SIG-M5 treated with dmso at 0.1 percent for 504 hours (cell line): ENCODE results near the gene SUGCT.

Experiments used
- DNase-seq: peaks from one replicate; lab custom pipeline; 2025; ENCODE audit not compliant: unreplicated experiment; lab: John Stamatoyannopoulos, UW

SUGCT gene

DNA sequence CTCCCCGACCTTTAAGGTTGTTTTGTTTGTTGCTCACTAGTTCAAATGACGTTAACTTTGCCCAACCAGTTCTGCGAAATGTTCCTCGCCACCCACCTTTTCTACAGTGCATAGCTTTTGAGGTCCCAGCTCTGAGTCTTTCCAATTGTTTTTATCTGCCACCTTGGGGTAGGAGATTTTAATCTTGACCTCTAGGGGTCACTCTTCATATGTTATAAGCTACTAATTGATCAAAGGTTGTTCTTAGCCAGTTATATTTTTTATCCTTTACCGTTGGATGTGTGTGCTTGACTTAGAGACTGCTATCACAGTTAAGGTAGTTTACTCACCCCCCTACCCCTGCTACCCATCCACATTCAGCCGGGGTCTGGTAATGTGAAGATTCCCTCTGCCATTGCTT, 372.4 kb downstream of the SUGCT start:
- peak; percentile 36 for DNase-seq

DNA sequence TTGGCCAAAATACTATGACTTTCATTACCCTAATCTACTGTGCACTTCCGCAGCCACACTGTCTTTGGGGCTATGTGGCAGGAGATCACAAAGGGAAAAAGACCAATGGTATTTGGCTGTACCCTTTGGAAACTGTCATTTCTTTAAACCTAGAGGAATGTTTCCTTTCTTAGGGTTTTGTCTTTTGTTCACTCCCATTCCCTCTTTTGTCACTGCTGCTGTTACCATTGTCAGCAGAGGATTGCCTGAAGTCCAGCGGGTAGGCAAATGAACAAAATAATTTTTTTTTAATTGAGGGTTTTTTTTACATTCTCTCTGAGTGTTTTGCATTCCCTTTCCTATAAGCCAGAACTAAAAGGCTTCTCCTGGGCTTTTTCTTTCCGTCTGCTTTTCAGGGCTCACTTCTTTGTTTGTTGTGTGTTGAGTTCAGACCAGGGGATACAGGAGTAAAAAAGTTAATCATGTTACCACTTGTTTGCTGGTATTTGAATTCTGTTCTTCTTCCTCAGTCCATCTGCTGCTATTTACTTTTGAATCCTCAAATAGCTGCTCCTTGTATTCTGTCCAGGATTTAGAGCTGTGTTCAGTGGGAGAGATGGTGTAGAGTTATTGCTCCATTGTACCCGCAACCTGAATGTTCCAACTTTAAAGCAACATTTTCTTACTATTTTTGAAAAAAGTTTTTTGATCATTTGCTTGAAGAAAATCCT, 374.6 kb downstream of the SUGCT start:
- DNase-seq: no peak

DNA sequence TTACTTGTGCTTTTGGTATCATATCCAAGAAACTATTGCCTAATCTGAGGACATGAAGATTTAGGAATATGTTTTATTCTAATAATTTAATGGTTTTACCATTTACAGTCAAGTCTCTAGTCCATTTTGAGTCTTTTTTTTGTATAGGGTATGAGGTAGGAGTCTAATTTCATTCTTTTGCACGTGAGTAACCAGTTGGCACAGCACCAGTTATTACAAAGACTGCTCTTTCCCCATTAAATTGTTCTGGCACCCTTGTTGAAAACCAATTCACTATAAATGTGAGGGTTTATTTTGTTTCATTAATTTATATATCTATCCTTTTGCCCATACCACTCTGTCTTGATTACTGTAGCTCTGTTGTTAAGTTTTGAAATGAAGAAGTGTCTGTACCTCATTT, 381.6 kb downstream of the SUGCT start:
- DNase-seq: no peak

DNA sequence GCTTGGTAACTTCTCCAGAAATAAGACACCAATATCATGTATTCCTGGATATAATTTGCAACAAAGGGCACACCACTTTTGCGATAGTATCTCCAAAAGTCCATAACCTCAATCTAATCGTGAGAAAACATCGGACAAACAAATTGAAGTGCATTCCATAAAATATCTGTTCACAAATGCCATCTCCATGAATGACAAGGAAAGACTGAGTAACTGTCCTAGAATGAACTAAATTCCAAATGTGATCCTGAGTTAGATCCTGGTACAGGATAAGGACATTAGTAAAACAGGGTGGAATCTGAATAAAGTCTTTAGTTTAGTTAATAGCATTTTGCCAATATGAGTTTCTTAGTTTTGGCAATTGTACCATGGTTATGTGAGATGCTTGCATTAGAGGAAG, 384.2 kb downstream of the SUGCT start:
- no peak for DNase-seq

DNA sequence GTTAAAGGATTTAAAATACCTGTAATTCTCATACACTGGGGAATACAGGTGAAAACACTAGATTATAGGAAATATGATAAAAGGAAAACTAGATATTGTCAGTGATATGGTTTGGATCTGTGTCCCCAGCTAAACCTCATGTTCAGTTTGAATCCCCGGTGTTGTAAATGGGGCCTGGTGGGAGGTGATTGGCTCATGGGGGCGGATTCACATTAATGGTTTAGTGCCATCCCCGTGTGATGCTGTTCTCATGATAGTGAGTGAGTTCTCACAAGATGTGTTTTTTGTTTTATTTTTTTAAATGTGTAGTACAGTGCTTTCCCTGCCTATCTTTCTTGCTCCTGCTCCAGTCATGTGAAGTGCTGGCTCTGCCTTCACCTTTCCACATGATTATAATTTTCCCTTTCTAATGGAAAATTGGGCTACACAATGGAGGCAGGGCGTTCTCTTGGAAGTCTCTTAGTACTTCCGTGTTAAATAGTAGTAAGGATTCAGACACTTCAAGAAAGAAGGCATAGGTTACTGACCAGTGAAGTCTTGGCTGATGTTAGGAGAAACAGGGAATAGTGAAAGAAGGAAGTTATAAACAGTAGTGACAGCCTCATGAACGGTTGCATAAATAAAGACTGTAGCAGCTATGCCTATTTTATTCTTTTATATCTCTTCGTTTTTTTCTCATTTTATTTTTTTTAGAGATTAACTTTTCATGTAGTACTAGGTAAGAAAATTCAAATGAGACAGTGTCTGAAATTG, 386.4 kb downstream of the SUGCT start:
- DNase-seq: no peak

DNA sequence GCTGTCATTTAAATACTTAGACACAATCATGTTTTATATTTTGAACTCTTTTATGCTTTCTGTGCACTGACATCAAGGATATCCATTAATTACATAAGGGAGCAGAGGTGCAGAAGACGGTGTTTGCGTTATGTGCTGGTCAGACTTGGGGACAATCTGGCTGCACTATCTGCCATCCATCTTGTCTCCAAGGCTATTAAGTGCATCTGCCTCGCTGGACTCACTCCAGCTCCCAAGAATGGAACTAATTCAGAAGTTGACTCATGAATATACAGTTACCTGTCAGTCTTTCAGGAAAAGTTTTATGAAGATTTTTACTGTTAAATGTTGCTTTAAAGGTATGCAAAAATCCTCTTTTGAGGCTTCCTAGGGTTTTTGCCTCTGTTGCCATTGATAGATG, 391.0 kb downstream of the SUGCT start:
- DNase-seq: no peak

DNA sequence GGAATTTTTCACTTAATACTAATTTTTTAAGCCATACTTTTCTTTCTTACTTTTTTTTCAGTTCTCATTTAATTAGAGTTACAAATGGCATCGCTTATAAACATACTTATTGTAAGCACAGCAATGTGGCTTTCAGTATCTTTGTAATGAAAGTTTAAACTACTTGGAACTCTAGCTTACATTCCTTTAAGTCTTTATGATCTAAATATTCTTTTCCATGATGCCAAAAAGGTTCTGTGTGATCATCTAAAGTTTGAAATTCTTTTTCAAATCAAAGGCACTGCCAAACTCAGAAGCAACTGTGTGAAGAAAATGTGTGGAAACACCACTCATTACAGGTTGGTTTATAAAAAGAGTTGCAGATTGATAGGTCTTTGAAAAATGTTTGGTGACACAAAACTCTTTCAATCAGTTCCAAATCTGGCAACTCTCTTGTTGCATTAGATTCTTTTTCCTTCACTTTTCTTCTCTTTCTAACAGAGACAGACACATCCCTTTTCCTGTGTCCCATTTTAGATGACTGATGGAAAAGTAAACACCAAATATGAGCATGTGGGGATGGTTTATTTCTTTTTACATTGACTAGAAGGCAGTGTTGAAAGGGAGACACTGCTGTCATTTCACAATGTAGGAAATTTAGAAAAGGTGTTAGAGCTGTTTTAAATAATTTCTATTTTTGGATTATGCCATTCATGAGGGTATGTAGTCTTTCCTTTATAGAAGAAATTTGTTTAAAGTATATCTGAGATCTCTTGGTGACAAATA, 392.3 kb downstream of the SUGCT start:
- no peak for DNase-seq

DNA sequence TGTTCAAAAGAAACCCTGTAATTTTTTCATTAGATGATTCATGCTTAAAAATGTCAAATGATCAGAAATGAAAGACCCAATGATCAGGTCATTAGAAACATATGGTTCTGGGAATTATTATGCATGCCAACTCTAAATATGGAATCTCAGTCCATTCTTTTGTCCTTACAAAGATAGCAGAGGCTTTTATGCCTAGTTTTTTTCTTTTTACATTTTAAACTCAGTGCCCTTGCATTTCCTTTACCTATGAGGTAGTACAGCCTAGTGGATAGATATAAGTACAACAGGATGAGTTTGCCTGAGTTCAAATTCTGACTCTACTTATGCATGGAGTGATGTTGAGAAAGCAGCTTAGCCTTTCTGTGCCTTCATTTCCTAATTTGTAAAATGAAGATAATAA, 392.9 kb downstream of the SUGCT start:
- no peak for DNase-seq

DNA sequence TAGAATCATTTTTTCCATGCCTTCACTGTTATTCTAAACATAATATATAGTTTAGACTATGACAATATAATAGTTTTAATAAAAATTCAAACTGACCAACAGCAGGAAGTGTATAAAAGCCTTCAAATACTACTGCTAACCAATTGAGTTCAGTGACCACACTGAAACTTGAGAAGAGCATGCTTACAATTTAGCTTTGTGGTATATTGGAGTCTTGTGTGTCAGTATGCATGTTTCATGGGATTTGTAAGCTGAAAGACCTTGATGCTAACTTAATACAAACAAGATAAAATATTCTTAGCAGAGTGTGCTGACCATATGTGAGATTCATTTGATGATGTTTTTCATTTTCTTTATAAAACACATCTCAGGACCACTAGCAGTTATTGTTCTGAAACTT, 395.5 kb downstream of the SUGCT start:
- no peak for DNase-seq

DNA sequence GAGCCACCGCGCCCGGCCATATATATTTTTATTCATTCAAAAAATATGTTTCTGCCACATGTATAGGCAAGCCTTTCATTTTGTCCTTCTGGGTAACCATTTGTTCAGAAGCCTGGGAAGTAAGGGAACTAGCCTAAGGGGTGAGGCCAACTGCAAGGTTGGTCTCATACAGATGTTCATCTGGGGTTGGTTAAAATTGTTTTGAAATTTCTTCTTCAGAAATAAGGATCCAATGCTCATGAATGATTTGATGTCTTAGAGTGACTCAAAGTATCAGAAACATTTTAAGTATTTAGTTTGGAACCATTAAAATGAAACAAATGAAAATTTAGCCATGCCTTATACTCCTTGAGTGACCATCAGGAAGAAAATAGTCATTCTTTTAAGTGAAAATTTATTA, 397.2 kb downstream of the SUGCT start:
- no peak for DNase-seq

DNA sequence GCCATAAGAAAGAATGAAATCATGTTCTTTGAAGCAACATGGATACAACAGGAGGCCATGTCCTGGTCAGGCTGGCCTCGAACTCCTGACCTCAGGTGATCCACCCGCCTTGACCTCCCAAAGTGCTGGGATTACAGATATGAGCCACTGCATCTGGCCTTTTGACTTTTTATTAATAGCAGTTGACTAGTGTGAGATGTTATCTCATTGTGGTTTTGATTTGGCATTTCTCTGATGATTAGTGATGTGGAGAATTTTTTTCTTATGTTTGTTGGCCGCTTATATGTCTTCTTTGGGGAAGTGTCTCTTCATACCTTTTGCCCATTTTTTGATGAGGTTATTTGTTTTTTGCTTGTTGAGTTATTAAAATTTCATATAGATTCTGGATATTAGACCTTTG, 400.9 kb downstream of the SUGCT start:
- no peak for DNase-seq

DNA sequence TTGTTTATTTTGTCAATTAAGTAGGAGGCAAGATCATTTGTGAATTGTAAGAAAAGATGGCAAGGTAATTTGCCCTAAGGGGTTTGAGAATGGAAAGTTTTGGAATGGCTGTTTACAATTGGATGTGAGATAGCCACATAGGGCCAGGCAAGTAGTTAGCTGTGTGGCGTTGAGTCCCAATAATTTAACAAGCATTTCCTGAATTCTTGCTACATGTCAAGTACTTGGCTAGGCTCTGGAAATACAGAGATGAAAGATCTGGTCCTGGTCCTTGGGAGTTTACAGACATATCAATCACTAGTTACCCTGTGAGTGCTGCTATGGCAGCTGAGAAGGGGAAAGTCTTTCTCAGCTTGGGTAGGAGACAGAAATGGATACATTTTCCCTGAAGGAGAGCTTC, 401.6 kb downstream of the SUGCT start:
- no peak for DNase-seq

DNA sequence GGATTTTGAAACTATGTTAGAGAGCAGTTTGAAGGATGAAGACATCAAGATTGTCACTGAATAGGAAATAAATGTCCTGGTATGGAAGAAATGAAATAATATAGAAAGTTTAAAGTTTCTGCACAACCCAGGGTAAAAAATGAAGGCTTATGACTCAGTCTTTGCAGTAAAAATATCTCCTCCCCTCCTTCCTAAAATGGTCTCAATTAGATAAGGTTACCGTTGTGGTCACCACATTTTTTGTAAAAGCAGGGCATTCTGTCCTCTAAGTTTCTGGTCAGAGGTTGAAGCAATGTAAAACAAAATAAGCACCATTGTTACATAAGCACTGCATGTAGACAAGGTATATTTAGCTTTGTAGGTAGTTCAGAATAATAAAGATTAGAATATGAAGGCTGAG, 403.5 kb downstream of the SUGCT start:
- DNase-seq: no peak

DNA sequence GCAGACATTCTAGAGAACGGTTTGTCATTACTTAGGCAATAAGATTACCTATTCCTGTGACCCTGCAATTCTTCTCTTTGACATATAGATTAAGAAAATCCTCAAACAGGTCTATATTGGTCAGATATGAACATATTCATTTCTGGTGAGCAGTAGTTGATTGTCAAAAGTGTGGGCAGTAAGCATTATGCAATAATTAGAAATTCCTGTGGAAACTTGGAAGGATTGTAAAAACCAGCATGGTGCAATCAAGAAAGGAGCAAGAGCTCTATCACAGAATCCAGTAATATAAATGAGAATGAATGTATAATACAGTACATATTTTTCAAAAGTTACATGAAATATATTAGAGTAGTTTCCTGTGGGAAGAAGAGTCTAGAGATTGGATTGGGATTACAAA, 406.5 kb downstream of the SUGCT start:
- DNase-seq: no peak

DNA sequence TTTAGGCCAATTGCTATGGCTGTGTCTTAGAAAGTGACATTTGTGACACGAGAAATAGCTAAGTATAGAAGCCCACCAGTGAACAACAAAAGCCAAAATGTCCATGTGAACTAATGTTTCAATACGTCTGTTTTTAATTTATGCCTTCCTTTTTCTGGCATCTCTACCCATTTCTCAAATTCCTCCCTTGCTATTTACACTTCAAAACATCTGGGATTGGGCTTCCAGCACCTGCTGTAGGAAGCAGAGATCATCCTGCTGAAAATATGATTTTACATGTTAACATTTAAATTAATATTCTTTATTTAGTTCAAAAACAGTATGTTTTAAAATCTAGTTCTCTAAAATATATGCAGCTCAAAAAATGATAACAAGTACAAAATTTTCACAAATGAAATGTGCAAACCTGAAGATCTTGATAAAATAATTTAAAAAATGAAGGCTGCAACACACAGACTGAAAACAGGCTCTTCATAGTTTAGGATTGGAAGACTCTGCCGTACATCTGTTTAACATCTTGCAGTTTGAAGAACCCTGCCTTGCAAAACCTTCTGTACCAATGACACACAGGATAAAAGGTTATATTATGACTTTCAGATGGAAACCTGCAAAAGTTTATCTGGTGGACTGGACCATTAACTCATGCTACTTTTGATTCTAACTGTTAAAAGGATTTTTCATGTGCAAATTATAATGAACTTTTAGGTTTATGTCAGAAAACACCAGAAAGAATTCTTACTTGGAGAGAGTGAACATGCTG, 408.4 kb downstream of the SUGCT start:
- DNase-seq: no peak

DNA sequence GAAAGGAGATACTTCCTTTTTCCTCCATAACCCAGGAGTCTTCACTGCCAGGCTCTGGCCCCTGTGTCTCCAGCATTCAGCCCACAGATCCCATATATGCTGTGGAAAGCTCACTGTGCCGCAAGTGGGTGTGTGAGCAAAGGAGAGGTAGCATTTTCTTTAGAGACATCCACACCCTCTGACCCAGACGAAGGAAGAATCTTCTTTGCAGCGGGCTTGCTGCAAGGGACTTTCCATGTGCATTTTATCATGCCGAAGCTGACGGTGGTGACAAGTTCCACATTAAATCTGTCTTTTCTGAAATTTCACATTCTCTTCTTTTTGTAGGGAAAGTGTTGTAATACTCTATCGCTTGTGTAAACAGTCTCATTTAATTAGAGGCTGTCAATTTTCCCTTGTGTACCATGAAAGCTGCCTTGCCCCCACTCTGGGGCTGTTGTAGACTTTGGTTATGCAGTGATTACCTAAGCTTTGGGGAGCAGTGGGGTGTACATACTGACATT, 409.5 kb downstream of the SUGCT start:
- no peak for DNase-seq

DNA sequence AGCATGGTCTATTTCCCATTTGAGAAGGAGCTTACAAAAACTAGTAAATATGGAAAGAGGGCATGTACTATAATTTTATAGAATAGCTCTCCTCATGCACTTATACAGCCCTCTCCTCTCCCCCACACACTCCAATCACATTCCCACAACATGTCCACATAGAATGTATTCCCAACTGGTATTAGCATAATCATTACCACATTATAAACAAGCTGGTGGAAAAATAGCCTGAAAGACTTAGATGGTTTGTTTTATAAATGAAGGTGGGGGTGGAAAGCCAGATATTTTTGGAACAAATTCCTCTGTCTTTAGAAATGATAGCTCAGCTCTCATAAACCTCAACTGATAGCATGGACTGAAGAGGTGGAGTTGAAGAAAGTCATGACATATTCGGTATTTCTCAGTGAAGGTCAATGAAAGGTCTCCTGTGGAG, 410.1 kb downstream of the SUGCT start:
- DNase-seq: no peak

DNA sequence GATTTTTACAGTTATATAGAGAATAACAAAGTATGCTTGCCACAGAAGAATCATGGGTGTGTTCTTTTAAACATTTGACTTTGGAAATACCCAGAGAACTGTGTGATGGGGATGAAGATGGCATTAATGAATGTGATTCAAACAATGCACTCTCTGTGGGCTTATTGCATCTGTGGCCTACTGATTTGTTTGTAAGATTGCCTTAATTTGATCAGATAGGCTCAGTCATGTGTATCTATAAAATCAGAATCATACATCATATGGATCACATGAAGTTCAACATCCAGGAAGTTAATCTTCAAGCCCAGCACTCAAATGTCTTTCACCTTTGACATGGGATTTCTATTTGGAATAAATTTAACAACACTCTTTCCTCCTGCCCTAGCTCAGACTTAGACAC, 410.9 kb downstream of the SUGCT start:
- DNase-seq: no peak

DNA sequence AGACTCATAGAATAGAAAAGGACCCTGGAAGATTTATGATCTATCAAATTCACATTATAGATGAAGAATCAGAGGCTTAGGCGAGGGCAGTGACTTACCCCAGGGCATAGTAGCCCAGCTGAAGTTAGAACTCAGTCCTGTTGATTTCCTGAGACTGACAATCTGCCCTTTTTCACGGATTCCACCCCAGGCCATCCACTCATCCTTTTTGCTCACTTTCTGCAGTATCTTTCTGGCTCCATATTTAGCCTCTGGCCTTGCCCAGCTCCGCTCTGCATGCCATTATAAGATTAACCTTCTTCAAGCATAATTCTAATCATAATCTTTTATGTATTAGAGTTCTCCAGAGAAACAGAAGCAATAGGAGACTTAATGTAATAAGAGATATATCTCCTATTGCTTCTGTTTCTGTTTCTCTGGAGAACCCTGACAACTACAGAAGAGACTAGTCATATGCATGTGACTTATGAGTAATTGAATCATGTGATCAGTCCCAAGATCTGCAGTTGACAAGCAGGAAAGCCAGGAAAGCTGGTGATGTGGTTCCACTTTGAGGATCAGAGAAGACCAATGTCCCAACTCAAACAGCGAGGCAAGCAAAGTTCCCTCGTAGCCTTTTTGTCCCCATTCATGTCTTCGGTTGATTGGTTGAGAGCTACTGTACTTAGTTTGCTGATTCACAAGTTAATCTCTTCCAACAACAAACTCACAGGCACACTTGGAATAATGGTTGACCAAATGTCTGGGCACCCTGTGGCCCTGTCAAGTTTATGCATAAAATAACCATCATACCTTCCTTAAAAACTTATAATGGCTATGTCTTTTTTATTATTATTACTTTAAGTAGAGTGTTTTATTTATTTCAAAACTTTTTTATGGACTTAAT, 412.1 kb downstream of the SUGCT start:
- no peak for DNase-seq

DNA sequence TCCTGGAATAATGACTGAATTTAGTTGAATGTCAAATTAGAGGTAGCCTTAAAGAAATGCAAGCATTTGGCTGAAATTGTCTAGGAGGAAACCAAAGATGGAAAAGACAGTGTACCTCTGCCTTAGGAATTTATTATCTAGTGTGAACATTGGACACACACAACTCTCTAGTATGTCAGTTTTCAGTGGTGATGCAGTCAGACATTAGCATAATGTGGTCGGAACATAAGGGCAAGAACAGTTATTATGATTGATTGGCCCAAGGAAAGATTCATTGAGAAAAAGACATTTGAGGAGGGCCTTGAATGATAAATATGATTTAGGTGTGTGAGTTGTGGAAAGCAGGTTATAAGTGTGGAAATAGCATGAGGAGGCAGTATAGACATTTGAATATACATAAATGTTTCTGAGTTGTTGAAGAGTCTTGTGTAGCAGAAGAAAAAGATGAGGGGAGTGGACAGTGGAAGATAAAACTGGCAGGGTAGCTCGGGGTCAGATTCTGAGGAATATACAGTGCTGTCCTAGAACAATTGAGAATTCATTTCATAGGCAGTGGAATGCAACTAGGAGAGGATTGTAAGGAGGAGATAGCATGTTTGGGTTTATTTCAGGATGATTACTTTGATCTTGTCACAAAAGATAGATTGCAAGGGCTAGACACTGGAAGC, 414.7 kb downstream of the SUGCT start:
- DNase-seq: no peak
